Measurements from ENCODE around the gene NIFK.
"Not testable (repeated sequence)": the region's sequence is repeated elsewhere in the genome, so short reads cannot be mapped to it uniquely, and the experiment has no call there.

NIFK gene

DNA sequence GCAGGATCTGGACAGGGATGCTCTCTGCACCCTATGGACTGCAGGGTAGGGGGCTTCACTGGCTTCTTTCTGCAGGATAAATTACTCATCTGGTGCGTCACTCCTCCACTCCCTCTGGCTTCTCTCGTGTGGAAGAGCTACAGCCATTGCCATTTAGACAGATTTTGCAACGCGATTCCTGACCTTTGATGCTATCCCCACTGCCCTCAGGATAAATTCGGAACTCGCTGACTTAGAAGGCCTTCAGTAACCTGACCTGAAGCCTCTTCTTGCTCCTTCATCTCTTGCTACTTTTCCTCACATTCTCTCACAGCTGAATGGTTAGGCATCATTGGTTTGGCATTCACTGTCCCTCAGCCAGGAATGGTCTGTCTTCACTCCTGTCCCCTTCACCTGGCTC is 5.3 kb downstream of the NIFK start:
- no peak for DNase-seq (ENCODE audit: low read depth)

GRCh38 chr2:121727950-121728349 is 8.7 kb downstream of the NIFK start:
- no peak for DNase-seq (ENCODE audit: low read depth)

DNA sequence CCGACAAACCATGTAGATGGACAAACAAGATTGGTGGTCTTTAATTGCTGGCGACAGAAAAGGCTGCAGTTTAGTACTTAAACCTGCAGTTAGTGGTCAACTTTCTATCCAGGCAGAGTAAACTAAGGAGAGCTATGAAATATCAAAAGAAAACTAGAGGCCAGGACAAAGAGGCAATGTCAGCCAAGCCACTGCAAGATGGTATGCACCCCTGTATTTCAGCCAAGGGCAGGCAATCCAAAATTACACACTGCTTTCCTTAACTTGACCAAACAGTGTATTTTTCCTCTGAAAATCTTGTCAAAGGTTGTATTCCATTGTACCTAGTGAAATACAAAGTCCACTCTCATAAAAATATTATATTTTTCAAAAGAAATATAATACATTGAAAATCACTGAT is 9.3 kb downstream of the NIFK start:
- DNase-seq (ENCODE audit: low read depth): no peak

DNA sequence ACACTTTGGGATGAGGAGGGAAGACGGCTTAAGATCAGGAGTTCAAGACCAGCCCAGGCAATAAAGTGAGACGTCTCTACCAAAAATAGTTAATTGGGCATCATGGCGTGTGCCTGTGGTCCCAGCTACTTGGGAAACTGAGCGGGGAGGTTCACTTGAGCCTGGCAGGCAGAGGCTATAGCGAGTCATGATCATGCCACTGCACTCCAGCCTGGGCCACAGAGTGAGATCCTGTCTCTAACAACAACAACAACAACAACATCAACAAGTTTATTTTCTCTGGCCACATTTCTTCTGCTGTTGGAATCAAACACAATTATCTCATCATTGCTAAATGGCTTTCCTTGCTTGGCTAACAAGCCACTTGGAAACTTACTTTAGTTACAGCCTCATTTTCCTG is 13.4 kb downstream of the NIFK start:
- DNase-seq (ENCODE audit: low read depth): no peak

GRCh38 chr2:121722479-121722878 is 14.2 kb downstream of the NIFK start:
- no peak for DNase-seq (ENCODE audit: low read depth)

GRCh38 chr2:121721926-121722325 is 14.7 kb downstream of the NIFK start:
- no peak for DNase-seq (ENCODE audit: low read depth)

GRCh38 chr2:121717529-121717928 is 19.1 kb downstream of the NIFK start:
- no peak for DNase-seq (ENCODE audit: low read depth)

DNA sequence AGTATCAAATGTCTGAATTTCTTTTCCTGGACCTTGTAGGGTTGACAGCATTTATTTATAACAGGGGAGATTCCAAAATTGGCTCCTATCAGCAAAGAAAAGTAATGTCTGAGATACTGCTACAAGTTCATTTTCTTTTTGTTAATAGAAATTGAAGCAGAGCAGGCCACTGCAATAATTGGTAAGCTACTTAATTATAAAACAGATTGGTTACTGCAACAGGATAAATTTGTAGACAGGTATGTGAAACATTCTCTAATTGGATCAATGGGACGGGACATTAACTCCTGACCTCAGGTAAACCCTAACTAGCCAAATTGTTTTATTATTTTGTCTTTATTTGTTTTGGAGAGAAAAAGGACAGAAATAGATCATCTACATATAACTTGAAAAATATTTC is 20.5 kb downstream of the NIFK start:
- DNase-seq (ENCODE audit: low read depth): no peak

GRCh38 chr2:121711481-121711880 is 25.2 kb downstream of the NIFK start:
- not testable (repeated sequence) for DNase-seq (ENCODE audit: low read depth)

DNA sequence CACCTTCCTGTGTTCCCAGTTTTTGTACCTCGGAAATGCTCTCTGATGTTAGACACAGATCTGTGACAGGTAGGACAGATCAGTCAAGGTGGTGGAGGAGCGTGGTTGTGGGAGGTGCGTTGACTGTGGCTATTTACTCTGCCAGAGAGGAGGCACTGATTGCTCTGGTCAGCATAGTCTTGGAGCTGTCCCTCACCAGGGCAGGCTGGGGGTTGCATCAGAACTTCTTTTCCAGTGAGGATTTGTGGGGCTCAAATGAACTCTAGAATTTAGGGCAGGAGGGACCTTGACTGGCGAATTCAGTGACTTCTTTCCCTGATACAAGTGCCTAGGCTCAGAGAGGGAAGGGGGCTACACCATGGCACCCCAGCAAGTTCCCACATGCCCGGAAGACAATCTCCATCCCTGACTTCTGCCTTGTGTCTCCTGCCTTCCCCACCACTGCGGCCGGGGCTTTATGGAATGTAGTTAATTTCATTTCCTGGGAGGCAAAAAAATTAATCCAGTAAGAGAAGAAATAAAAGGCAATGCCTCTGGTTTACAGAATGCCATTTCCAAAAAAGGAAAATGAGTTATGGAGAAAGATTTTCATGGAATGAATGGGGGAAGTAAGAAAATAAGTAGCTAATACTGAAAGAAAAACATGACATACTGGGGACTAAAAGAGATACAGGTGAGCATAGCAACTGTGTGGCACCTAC is 26.1 kb downstream of the NIFK start:
- DNase-seq (ENCODE audit: low read depth): no peak

- DNase-seq (ENCODE audit: low read depth): no peak
Measured at GRCh38 chr2:121709776-121710469, 26.8 kb downstream of the NIFK start.

DNA sequence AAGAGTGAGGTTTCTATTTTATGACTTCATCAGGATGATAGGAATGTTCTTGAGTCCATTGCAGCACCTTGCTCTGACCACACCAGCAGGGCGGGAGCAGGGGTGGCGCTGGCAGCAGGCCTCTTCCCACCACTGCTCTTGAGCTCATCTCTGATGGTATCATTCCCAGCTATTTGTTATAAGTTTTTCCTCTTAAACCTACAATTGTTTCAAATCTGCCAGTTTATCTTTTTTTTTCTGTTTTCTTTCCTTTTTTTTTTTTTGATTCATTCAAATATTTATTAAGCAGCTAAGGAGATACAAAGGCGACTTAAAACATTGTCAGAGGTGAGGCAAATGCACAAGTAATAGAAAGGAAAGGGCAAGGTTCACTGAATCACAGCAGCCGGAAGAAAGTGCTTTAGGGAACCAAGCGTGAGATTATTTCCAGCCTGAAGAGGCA is 28.7 kb downstream of the NIFK start:
- no peak for DNase-seq (ENCODE audit: low read depth)

GRCh38 chr2:121707344-121707919 is 29.2 kb downstream of the NIFK start:
- no peak for DNase-seq (ENCODE audit: low read depth)

- no peak for DNase-seq (ENCODE audit: low read depth)
Measured at GRCh38 chr2:121705958-121706357, 30.7 kb downstream of the NIFK start.

DNA sequence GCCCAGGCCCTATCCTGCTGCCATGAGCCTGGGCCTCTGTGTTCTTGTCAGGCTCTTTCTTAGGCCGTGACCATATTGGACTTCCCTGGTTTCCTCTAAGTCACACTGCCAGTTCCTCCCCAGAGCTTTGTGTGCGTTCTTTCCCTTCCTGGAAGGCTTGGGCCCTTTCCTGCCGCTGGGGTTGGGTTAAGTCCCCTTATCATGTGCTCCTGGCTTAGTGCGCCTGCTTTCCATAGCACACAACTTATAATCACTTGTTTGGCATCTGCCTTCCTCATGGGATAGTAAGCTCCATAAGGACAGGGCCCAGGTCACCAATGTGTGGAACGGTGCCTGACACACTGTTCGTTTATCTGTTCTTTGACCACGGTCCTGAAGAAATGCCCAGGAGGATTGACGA is 31.3 kb downstream of the NIFK start:
- no peak for DNase-seq (ENCODE audit: low read depth)

DNA sequence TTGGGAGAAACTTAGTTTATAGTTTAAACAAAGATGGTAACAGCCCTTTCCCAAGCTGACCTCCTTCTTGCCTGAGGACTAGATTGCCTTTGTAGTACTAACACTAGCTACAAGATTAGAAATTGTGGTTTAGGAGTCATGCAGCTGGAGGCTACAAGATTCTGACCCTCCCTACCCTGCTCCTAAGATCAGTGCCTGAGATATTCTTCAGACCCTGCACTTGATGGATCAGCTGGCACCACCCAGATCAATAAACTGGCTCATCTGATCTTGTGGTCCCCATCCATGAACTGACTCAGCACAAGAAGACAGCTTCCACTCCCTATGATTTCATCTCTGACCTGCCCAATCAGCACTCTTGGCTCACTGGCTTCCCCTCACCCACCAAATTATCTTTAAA is 34.9 kb downstream of the NIFK start:
- DNase-seq (ENCODE audit: low read depth): not testable (repeated sequence)

DNA sequence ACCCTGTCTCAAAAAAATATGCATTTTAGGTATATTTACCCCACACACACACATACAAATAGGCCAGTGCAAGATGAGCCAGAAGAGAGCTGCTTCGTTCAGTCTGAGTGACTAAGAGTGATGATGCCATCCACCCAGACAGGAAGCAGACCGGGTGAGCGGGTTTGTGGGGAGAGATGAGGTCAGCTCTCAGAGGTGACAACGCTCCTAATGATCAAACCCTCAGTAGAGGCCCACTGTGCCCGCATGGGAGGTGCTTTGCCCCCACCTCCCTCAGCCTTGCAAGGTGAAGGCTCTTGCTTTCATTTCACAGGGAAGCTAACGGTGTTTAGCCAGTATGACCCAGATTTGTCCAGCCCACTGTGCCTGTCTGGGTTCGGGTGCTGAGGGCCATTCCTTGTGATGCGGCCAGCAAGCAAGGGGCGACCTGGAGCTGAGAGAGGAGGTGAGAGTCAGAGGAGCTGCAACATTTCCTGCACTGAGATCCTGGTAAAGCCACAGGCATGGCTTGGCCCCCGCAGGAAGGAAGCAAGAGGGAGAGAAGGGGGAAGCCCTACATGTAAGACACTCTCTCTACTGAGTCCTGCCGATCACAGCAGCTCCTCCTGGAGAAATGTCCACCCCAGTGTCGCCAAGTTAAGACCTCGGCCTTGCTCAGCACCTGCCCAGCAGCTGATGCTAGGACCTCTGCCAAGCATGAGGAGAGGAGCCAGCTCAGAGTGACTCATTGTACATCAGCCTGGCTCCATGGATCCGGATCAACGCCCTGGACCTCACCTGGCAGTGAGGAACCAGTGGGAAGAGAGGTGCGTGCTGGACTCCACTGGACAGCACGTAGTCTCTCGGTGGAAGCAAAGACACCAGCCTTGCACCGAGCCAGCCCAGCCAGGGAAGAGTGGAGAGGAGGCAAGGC is 37.0 kb downstream of the NIFK start:
- DNase-seq (ENCODE audit: low read depth): peak; percentile 42

DNA sequence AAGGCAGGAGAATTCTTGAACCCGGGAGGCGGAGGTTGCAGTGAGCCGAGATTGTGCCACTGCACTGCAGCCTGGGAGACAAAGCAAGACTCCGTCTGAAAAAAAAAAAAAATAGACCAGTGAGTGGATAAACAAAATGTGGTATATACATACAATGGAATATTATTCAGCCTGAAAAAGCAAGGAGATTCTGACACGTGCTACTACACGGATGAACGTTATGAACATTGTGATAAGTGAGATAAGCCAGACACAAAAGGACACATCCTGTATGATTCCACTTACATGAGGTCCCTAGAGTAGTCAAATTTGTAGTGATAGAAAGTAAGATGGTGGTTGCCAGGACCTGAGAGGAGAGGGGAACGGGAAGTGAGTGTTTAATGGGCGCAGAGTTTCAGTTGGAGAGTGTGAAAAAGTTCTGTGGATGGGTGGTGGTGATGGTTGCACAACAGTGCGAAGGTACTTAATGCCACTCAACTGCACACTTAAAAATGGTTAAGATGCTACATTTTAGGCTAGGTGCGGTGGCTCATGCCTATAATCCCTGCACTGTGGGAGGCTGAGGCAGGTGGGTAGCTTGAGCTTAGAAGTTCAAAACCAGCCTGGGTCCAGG is 38.3 kb downstream of the NIFK start:
- DNase-seq (ENCODE audit: low read depth): no peak

DNA sequence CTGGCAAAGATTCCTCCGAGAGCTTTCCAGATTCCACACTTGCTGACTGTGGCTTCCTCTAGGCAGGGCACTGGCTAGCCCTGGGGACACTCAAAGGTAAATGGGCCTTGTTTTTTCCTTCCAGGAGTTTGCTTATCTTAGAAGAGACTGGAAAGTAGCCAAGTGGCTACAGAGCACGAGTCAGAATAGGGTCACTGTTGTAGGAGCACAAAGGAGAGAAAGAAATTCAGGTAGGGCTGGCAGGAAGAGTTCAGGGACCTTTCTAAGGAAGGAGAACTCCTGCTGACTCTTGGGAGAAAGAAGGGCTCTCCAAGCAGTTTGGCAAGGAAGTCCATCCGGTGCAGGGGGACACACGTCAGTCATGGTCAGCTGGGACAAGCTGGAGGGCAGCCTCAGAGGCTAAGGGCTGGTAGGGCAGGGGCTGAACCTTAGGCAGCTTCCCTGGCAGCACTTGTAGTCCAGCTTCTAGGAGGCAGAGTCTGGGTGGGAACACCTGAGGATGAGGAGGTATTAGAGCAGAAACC is 39.5 kb downstream of the NIFK start:
- DNase-seq (ENCODE audit: low read depth): no peak

GRCh38 chr2:121696410-121696930 is 40.2 kb downstream of the NIFK start:
- DNase-seq (ENCODE audit: low read depth): no peak

DNA sequence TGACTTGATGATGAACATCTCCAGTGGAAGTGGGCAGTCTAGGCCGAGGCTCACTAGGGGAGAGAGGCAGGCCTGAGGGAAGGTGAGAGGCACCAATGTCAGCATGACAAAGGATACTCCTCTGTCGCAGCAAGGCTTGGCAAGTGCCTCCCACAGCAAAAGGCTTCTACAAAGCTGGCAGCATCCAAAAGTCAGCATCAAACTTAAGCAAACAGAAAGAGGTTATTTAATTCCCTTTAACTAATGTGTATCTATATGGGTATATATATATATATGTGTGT is 41.6 kb downstream of the NIFK start:
- DNase-seq (ENCODE audit: low read depth): no peak
